GM19238 (cell line): ENCODE results near the gene TAB2.

Experiments used
- DNase-seq: peaks from one replicate; pipeline ENCODE4 v3.0.0; 2011; ENCODE audit warnings: low spot score; ENCODE audit not compliant: insufficient read length

Gene TAB2

DNA sequence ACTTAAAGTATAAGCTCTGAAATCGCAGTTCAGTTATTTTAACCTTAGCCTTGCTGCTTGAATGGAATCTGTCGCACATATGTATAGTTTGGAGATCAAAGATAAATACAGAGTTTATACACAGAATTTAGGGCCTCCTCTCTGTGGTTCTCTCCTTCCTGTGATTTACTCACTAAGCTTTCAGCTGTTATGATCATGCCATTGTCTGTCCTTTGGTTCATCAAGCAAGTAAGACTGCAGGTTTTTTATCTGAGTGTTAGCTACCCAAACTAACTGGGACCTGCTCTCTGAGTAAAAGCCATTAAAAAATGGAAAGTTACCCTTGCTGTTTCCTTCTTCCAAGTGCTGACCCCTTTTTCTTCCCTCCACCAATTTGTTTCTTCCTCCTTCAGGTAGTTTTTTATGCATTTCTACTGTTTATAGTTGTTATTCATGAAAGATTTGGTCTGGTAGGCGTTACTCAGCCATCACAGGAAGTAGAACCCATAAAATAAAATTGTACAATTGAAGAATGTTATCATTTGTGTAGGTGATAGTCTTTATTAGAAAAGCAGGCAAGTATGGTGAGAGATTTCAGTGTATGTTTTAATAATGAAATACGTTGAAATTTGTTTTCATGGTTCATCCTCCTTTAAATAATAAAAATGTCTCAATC, 48.9 kb downstream of the TAB2 start:
- DNase-seq = no peak

DNA sequence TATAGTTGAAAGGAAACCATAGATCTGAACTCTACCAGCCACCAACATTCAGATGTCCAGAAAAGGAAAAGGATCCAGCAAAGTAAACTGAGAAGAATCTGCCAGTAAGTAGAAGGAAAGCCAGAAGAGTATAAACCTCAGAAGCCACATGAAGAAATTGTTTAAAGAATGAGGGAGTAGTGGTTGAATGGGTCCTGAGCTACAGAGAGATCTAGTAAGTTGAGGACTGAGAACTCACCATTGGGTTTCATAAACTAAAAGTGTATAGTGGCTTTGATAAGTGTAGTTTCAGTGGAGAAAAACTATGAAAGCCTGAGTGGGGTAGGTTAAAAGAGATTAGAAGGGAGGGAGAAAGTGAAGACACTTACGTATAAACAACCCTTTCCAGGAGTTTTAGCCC, 50.6 kb downstream of the TAB2 start:
- DNase-seq = no peak

GRCh38 chr6:149371154-149371553, 53.6 kb downstream of the TAB2 start:
- DNase-seq = no peak

DNA sequence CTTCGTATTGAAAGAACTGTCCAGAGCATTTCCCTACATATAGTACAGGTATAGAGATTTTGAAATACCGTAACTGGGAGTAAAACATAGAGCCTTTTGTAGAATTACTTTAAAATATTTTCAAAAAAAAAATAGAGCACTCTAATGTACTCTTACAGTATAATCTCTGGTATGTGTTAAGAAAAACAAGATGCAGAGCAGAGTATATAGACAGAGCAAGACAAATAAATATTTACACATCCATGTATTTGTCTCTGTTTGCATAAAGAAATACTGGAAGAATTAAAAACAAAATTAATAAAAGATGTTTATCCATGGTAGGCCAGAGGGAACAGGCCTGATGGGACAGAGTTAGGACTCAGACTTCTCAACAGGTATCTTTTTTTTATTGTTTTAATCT, 54.5 kb downstream of the TAB2 start:
- no peak for DNase-seq

GRCh38 chr6:149373511-149373910, 56.0 kb downstream of the TAB2 start:
- no peak for DNase-seq

GRCh38 chr6:149379977-149380376, 62.5 kb downstream of the TAB2 start:
- DNase-seq = no peak

DNA sequence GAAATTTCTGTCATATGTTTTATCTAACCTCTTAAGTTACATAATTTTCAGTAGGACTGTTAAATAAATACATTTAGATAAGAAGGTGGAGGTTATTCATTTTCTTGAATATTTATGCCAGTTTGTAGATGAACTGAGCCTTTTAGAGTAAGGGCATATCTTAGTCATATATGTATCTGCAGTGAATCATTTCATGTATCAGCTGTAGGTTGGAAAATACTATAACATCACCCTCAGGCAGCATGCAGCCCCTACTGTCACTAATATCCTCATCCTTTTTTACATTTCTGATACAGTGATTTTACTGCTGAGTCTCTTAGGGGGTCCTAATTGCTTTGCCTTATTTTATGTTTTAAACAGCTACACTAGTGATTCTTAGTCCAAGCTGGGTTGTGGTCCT, 63.0 kb downstream of the TAB2 start:
- no peak for DNase-seq

DNA sequence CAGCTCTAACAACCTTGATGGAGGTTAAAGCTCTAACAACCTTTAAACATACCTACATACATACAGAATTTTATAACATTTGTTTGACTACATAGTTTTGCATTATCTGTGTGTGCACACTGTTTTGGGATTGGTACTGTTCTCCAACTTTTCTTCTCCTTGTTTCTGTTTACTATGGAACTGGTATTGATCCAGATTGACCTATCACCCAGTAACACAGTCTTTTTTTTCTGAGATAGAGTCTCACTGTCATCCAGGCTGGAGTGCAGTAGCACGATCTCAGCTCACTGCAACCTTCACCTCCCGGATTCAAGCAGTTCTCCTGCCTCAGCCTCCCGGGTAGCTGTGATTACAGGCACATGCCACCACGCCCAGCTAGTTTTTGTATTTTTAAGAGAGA, 65.9 kb downstream of the TAB2 start:
- DNase-seq = no peak

- no peak for DNase-seq
Measured at GRCh38 chr6:149384464-149384863, 67.0 kb downstream of the TAB2 start.

- no peak for DNase-seq
Measured at GRCh38 chr6:149385998-149386646, 68.6 kb downstream of the TAB2 start.

DNA sequence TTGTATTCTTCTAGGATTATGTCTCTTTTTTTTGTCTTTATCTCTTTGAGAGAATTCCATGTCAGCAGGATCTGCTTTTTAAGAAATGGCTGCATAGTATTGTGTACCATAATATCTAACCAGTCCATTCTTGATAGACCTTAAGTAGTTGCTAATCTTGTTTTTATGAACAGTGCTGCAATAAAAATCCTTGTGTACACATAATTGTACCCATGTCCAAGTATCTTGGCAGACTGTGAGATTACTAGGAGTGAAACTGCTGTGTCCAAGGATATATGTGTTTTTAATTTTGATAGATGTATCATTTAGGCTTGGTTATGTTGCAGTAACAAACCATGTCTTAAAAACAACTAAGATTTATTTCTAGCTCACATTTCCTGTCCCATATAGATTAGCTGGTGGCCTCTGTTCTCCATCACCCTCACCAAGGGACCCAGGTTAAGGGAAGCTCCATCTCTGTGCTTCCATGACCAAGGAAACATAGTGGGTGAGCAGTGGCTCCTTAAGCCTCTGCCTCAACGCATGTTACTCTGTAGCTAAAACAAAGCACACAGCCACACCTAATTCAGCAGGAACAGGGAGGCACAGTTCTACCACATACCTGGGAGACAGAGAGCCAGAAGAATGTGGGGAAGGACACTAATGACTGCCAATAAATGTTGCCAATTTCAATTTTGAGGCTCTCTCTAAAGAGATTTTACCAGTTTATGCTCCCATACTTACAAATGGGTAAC, 70.4 kb downstream of the TAB2 start:
- no peak for DNase-seq

DNA sequence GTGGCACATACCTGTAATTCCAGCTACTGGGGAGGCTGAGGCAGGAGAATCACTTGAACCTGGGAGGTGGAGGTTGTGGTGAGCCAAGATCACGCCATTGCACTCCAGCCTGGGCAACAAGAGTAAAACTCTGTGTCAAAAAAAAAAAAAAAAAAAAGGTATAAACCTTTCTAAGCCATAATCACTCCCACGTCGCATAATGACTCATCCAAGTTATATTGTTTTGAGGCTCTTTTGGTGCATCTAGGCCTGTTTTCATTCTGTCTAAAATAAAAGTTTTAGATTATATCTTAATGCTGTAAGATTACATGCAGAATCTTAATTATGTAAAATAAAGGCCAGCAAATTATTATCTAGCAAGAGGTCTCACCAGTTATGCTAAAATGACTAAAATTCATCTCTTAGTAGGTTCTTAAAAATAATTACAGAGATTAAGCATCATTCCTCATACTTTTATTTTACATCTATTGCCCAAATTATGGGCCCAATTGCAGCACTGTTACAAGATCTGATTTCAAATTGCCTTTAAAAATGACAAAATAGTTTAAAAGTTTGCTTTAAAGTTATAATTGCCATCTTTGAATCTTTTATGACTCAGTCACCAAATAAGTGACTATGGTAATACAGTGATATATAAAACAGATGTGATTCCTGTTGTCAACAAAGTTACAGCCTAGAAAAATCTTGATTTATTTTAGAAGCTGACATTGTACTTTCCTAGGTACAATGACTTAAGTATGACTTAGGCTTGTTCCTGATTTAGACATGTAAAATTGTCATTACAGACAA, 72.2 kb downstream of the TAB2 start:
- DNase-seq = no peak

- no peak for DNase-seq
Measured at GRCh38 chr6:149392093-149392492, 74.6 kb downstream of the TAB2 start.

- no peak for DNase-seq
Measured at GRCh38 chr6:149392535-149392934, 75.0 kb downstream of the TAB2 start.

GRCh38 chr6:149393002-149393679, 75.6 kb downstream of the TAB2 start:
- DNase-seq = no peak

GRCh38 chr6:149395185-149395584, 77.7 kb downstream of the TAB2 start:
- no peak for DNase-seq

- DNase-seq = no peak
Measured at GRCh38 chr6:149397384-149397783, 79.9 kb downstream of the TAB2 start.

GRCh38 chr6:149400050-149400449, 82.5 kb downstream of the TAB2 start, which contains the start of gene SUMO4:
Gene SUMO4, plus strand, starts transcription at chr6:149400262. Its CDS starts 130 bp downstream, at chr6:149400392.
- DNase-seq = no peak

- DNase-seq = no peak
Measured at GRCh38 chr6:149403534-149403933, 86.0 kb downstream of the TAB2 start.

GRCh38 chr6:149405823-149406765, 88.6 kb downstream of the TAB2 start:
- no peak for DNase-seq
